Endothelial cell of umbilical vein (primary cell): ENCODE results near the gene BRWD1. TPM values are rescaled to one million over a fixed set of nuclear protein-coding genes. Genes with fewer than 3 reads are reported as not detected.

Source experiments
- BruUV-seq: library from RNA; stranded (reverse); fragments of 400-500 nt; replicated peaks from 2 replicates; lab custom pipeline; 2021; lab: Mats Ljungman, UMichigan
- CTCF ChIA-PET: fragments of 300-600, 350-600 bp; sonication (Branson Sonifier 250); formaldehyde crosslinking; loops from one replicate; lab custom pipeline; 2021; ENCODE audit warnings: antibody characterized with exemption, inconsistent platforms; lab: Charles Lee
- POLR2A ChIA-PET: fragments of 300-600, 350-600 bp; sonication (Branson Sonifier 250); formaldehyde crosslinking; loops from one replicate; lab custom pipeline; 2021; ENCODE audit warnings: antibody characterized with exemption, inconsistent platforms; lab: Charles Lee
- DNase-seq: peaks from one replicate; pipeline ENCODE4 v3.0.0-alpha.2; 2011; ENCODE audit warnings: low read depth, low spot score
- FAIRE-seq: peaks from 2 replicates; lab custom pipeline; 2011; peaks lifted over from hg19 to GRCh38; lab: Jason Lieb, UNC
- H2AFZ ChIP-seq: 2 replicates; pipeline ENCODE4 v1.6.0; 2012; ENCODE audit warnings: low read depth, low read length, control low read depth, inconsistent platforms
- H3K27ac ChIP-seq: 2 replicates; pipeline ENCODE4 v1.5.1; 2011; ENCODE audit warnings: low read depth, mild to moderate bottlenecking, control low read depth, low read length, moderate library complexity; ENCODE audit not compliant: insufficient read depth
- H3K27me3 ChIP-seq, 2 experiments: 2 replicates each; pipeline versions ENCODE4 v1.6.0 to v1.6.1; 2011; ENCODE audit warnings: low read length in 2 of 2, mixed read lengths in 1 of 2; ENCODE audit not compliant: control insufficient read depth in 2 of 2, insufficient read depth in 2 of 2
- H3K36me3 ChIP-seq, 2 experiments: 2 replicates in 1 of 2; 3 replicates in 1 of 2; pipeline ENCODE4 v1.5.1; 2011; ENCODE audit warnings: low read length in 2 of 2, mild to moderate bottlenecking in 1 of 2, moderate library complexity in 1 of 2; ENCODE audit not compliant: control insufficient read depth in 2 of 2, insufficient read depth in 2 of 2; ENCODE audit errors: extremely low read depth in 1 of 2
- H3K4me1 ChIP-seq: 3 replicates; pipeline ENCODE4 v1.5.1; 2011; ENCODE audit warnings: mild to moderate bottlenecking, low read length; ENCODE audit not compliant: control insufficient read depth, insufficient read depth; ENCODE audit errors: extremely low read depth
- H3K4me2 ChIP-seq: 2 replicates; pipeline ENCODE4 v1.6.1; 2011; ENCODE audit warnings: low read length, control low read depth, mixed read lengths; ENCODE audit not compliant: insufficient read depth
- H3K4me3 ChIP-seq, 3 experiments: fragments of 200-600 bp in 1 of 3; sonication (generic), shearing (Covaris generic) in 1 of 3; replicated peaks in 1 of 3; 2 replicates each; pipeline ENCODE4 v1.5.1; 2011 to 2016; ENCODE audit warnings: control low read depth in 3 of 3, low read length in 3 of 3, mild to moderate bottlenecking in 2 of 3, inconsistent platforms in 1 of 3, low read depth in 1 of 3, moderate library complexity in 1 of 3; ENCODE audit not compliant: insufficient read depth in 1 of 3
- H3K79me2 ChIP-seq: 2 replicates; pipeline ENCODE4 v1.6.0; 2012; ENCODE audit warnings: low read length, inconsistent platforms; ENCODE audit not compliant: control insufficient read depth, insufficient read depth
- H3K9ac ChIP-seq: replicated peaks from 2 replicates; pipeline ENCODE3; 2011; ENCODE audit warnings: low read length, control low read depth; ENCODE audit not compliant: insufficient read depth; ENCODE audit errors: extremely low read depth
- H3K9me1 ChIP-seq: replicated peaks from 3 replicates; pipeline ENCODE4 v1.6.0; 2011; ENCODE audit warnings: mild to moderate bottlenecking, low read length; ENCODE audit not compliant: control insufficient read depth, insufficient read depth; ENCODE audit errors: extremely low read depth
- H3K9me3 ChIP-seq: replicated peaks from 2 replicates; pipeline ENCODE4 v1.5.1; 2012; ENCODE audit warnings: low read length, inconsistent platforms; ENCODE audit not compliant: control insufficient read depth, insufficient read depth
- H4K20me1 ChIP-seq: replicated peaks from 2 replicates; pipeline ENCODE3; 2011; ENCODE audit warnings: mild to moderate bottlenecking, low read length; ENCODE audit not compliant: control insufficient read depth, insufficient read depth; ENCODE audit errors: extremely low read depth
- EZH2 ChIP-seq: IDR thresholded peaks from 2 replicates; pipeline ENCODE4 v1.6.1; 2012; ENCODE audit warnings: borderline replicate concordance, low read depth, mild to moderate bottlenecking, moderate library complexity, low read length, inconsistent platforms; ENCODE audit not compliant: severe bottlenecking
- FOS ChIP-seq: IDR thresholded peaks from 2 replicates; pipeline ENCODE4 v1.6.1; 2011; ENCODE audit warnings: mild to moderate bottlenecking, low read length, moderate library complexity, borderline replicate concordance; ENCODE audit not compliant: insufficient read depth
- GATA2 ChIP-seq: IDR thresholded peaks from 2 replicates; pipeline ENCODE4 v1.7.0; 2011; ENCODE audit warnings: low read depth, mild to moderate bottlenecking, moderate library complexity, mixed read lengths, low read length; ENCODE audit not compliant: insufficient read length, insufficient read depth
- JUN ChIP-seq: IDR thresholded peaks from 2 replicates; pipeline ENCODE4 v1.6.1; 2011; ENCODE audit warnings: borderline replicate concordance, low read depth; ENCODE audit not compliant: insufficient read length, insufficient read depth
- MYC ChIP-seq: IDR thresholded peaks from one replicate; pipeline ENCODE4 v1.6.1; 2011; ENCODE audit warnings: mild to moderate bottlenecking, low read depth, low read length
- POLR2A ChIP-seq: IDR thresholded peaks from 2 replicates; pipeline ENCODE4 v1.6.1; 2012; ENCODE audit warnings: low read depth, mild to moderate bottlenecking, control low read depth, low read length
- POLR2AphosphoS5 ChIP-seq: IDR thresholded peaks from 2 replicates; pipeline ENCODE4 v1.6.1; 2012; ENCODE audit warnings: low read depth, mild to moderate bottlenecking, control low read depth, low read length, moderate library complexity; ENCODE audit not compliant: insufficient read depth
- dilution Hi-C: fragments of 300-500 bp; cut with MboI; formaldehyde crosslinking; loops from one replicate; pipeline ENCODE4 v1.15.0; 2019; ENCODE audit warnings: low sequenced_read_pairs; ENCODE audit not compliant: extremely low pct_ligation_motif_present
- intact Hi-C: fragments of 100-400 bp; cut with micrococcal nuclease; formaldehyde crosslinking; loops from one replicate; pipeline ENCODE4 v1.10.0; 2022
- polyA plus RNA-seq, 4 experiments: library from polyadenylated mRNA; depleted of rRNA in 3 of 4; stranded (reverse) in 3 of 4; unstranded in 1 of 4; fragments of >200 nt; gene quantifications; 2 replicates each; pipeline versions ENCODE4 v1.2.1 to v1.2.3, GENCODE V29; 2011 to 2012; ENCODE audit warnings: missing spikeins in 1 of 4
- total RNA-seq: library from RNA; stranded (reverse); gene quantifications from 2 replicates; pipeline ENCODE4 v1.2.3, GENCODE V29; 2021
- TF ChIP-seq, protein P1 (sequence below): IDR thresholded peaks from 2 replicates; pipeline ENCODE4 v1.6.1; 2011; ENCODE audit not compliant: insufficient read depth, insufficient read length
- TF ChIP-seq, protein P2 (sequence below), 2 donors: IDR thresholded peaks; 1 replicate in 1 of 2; 2 replicates in 1 of 2; pipeline ENCODE4 v1.5.1; 2011; ENCODE audit warnings: low read length in 2 of 2, mild to moderate bottlenecking in 2 of 2, moderate library complexity in 2 of 2, control low read depth in 1 of 2, inconsistent platforms in 1 of 2, low read depth in 1 of 2; ENCODE audit not compliant: insufficient read depth in 1 of 2; ENCODE audit errors: extremely low read depth in 1 of 2

BRWD1 gene
- total and polyA plus RNA-seq, 2 donors (not counting 3 experiments of a cell fraction or from before 2014, with no cell fraction given): 6.1 to 33.2 TPM

DNA sequence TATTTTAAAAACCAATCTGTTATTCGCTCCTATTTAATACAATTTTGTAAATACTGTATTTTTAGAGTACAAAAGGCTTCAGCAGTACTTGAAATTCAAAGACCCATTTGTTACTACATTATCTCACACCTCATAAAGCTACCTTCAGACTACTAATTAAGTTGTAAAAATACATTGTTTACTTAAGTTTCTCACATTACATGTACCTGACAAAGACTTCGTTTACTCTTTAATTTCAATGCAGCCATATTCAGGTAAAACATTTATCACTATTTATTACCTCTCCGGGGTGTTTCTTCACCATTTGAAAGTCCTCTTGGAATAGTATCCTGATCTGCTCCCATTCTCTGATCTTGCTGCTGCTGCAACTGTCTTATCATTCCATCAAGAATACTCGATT is 55.2 kb downstream of the BRWD1 start:
- Histone ChIP-seq H3K9me1 (no peaks in the 10 kb centered on the region), H2AFZ (no peak overlapping the region), H3K9me3 (no peaks in the 10 kb centered on the region), H3K27me3 (no peaks in the 10 kb centered on the region), H3K4me1 (no peaks in the 10 kb centered on the region), H3K36me3 (peaks cover 2 to 5% of the 10 kb centered on the region in 2 experiments), H4K20me1 (no peaks in the 10 kb centered on the region), H3K9ac (no peak overlapping the region), H3K79me2 (no peaks in the 10 kb centered on the region), H3K4me3 (no peak overlapping the region), H3K27ac (no peak overlapping the region), H3K4me2 (no peak overlapping the region)
- no peak for TF ChIP-seq EZH2
- no peak for TF ChIP-seq JUN
- DNase-seq (no peak), FAIRE-seq (no peak)
- POLR2A ChIA-PET: no interaction called here
- CTCF ChIA-PET: no interaction called here
- dilution Hi-C loops (no loop called here), intact Hi-C loops (no loop called here)
- no TSS peak for BruUV-seq

DNA sequence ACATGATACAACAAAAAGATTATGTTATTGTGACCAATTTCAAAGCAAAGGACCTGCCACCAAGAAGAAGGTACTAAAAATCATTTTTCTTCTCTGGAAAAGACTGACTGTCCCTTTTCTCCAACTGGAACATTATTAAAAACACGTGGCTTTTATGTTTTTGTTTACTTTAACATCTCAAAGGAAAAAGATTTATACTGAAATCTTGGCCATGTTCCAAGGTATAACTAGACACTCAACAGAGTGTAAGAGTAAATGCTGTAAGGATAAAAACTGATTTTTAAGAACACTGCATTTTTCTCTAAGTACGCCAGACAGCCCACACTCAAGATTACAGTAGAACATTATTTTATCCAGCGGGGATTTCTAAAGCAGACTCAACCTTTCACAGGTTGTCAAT is 62.1 kb downstream of the BRWD1 start:
- intact Hi-C loops (no loop called here), dilution Hi-C loops (no loop called here)
- POLR2A ChIA-PET: no interaction called here
- BruUV-seq: no TSS peak
- FAIRE-seq: no peak
- no peak overlapping the region for H3K27ac ChIP-seq
- H3K27me3 ChIP-seq: no peaks in the 10 kb centered on the region
- CTCF ChIA-PET: interaction anchor here (0.7 to 2.0 kb wide), 5 partner anchors 8 to 136 kb away, joined by 3 to 5 read pairs (median 4); no protein-coding TSS in a partner anchor
- H3K9me3 ChIP-seq: no peaks in the 10 kb centered on the region
- H2AFZ ChIP-seq: no peak overlapping the region
- no peaks in the 10 kb centered on the region for H4K20me1 ChIP-seq
- peaks cover 2 to 7% of the 10 kb centered on the region in 2 experiments for H3K36me3 ChIP-seq
- H3K9me1 ChIP-seq: no peaks in the 10 kb centered on the region
- H3K9ac ChIP-seq: no peak overlapping the region
- no peak for TF ChIP-seq FOS
- no peak for TF ChIP-seq POLR2AphosphoS5
- TF ChIP-seq EZH2: no peak
- TF ChIP-seq GATA2: no peak
- TF ChIP-seq, protein P1, sequence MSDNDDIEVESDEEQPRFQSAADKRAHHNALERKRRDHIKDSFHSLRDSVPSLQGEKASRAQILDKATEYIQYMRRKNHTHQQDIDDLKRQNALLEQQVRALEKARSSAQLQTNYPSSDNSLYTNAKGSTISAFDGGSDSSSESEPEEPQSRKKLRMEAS: no peak
- no peak for TF ChIP-seq MYC
- no peak for TF ChIP-seq POLR2A
- TF ChIP-seq, protein P2, sequence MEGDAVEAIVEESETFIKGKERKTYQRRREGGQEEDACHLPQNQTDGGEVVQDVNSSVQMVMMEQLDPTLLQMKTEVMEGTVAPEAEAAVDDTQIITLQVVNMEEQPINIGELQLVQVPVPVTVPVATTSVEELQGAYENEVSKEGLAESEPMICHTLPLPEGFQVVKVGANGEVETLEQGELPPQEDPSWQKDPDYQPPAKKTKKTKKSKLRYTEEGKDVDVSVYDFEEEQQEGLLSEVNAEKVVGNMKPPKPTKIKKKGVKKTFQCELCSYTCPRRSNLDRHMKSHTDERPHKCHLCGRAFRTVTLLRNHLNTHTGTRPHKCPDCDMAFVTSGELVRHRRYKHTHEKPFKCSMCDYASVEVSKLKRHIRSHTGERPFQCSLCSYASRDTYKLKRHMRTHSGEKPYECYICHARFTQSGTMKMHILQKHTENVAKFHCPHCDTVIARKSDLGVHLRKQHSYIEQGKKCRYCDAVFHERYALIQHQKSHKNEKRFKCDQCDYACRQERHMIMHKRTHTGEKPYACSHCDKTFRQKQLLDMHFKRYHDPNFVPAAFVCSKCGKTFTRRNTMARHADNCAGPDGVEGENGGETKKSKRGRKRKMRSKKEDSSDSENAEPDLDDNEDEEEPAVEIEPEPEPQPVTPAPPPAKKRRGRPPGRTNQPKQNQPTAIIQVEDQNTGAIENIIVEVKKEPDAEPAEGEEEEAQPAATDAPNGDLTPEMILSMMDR (IDR thresholded peaks at IDR 0.05; ENCODE audit: extremely low read depth in 1 of 2, insufficient read depth in 1 of 2, low read depth in 1 of 2, low read length in 2 of 2): no peak
- TF ChIP-seq JUN: no peak
- DNase-seq: peak; percentile 28
- H3K4me2 ChIP-seq: no peak overlapping the region
- no peaks in the 10 kb centered on the region for H3K4me1 ChIP-seq
- no peak overlapping the region for H3K4me3 ChIP-seq
- H3K79me2 ChIP-seq: no peaks in the 10 kb centered on the region
